Stimulated activated memory B cell treated with anti-CD40 and anti-IgM and Interleukin-4, amounts not matched to agents 10 μg/mL and 1 μg/mL and 100 μg/mL, for 72 hours (primary cell): Measurements from ENCODE around the gene SPEM1.
"Not testable (repeated sequence)": the region's sequence is repeated elsewhere in the genome, so short reads cannot be mapped to it uniquely, and the experiment has no call there.

Source experiments
- ATAC-seq: fragments of 150-1000 bp; cut with Tn5 transposase; 2 replicates; pipeline ENCODE4 v1.10.0; 2021
- H3K27ac Mint-ChIP-seq: one replicate; pipeline ENCODE4 v1.8.0; 2022; ENCODE audit warnings: mild to moderate bottlenecking, mixed read lengths
- H3K27me3 Mint-ChIP-seq: one replicate; pipeline ENCODE4 v1.8.0; 2022; ENCODE audit warnings: mixed read lengths
- H3K36me3 Mint-ChIP-seq: one replicate; pipeline ENCODE4 v1.8.0; 2022; ENCODE audit warnings: mixed read lengths
- H3K4me1 Mint-ChIP-seq: one replicate; pipeline ENCODE4 v1.8.0; 2022; ENCODE audit warnings: mixed read lengths
- H3K4me3 Mint-ChIP-seq: one replicate; pipeline ENCODE4 v1.8.0; 2022; ENCODE audit warnings: mild to moderate bottlenecking, moderate library complexity, mixed read lengths
- H3K9me3 Mint-ChIP-seq: one replicate; pipeline ENCODE4 v1.8.0; 2022; ENCODE audit warnings: mixed read lengths

The SPEM1 gene

GRCh38 chr17:7463372-7463846 lies 43.3 kb downstream of the SPEM1 start:
- peaks cover 50% of the 10 kb centered on the region for H3K36me3 Mint-ChIP-seq
- peaks cover 25% of the 10 kb centered on the region for H3K4me1 Mint-ChIP-seq

GRCh38 chr17:7464081-7464480 lies 44.0 kb downstream of the SPEM1 start:
- no peak for ATAC-seq
- no peak overlapping the region for H3K4me3 Mint-ChIP-seq
- H3K4me1 Mint-ChIP-seq, result peaks cover 30% of the 10 kb centered on the region
- peaks cover 53% of the 10 kb centered on the region for H3K36me3 Mint-ChIP-seq
- no peaks in the 10 kb centered on the region for H3K9me3 Mint-ChIP-seq
- H3K27ac Mint-ChIP-seq, result no peak overlapping the region
- H3K27me3 Mint-ChIP-seq, result no peaks in the 10 kb centered on the region

More at GRCh38 chr17:7463372-7463846, 43.3 kb downstream of the SPEM1 start:
- no peaks in the 10 kb centered on the region for H3K27me3 Mint-ChIP-seq
- H3K4me3 Mint-ChIP-seq, result no peak overlapping the region
- no peak for ATAC-seq
- no peak overlapping the region for H3K27ac Mint-ChIP-seq
- H3K9me3 Mint-ChIP-seq, result no peaks in the 10 kb centered on the region

- ATAC-seq, result peak; percentile 34
Observed at GRCh38 chr17:7465597-7466275, 45.6 kb downstream of the SPEM1 start.

GRCh38 chr17:7466318-7466638 lies 46.2 kb downstream of the SPEM1 start:
- Mint-ChIP-seq H3K27ac (no peak overlapping the region), H3K27me3 (no peaks in the 10 kb centered on the region), H3K4me3 (no peak overlapping the region), H3K4me1 (peaks cover 30% of the 10 kb centered on the region), H3K36me3 (peaks cover 49% of the 10 kb centered on the region), H3K9me3 (no peaks in the 10 kb centered on the region)
- no peak for ATAC-seq

More at GRCh38 chr17:7465597-7466275, 45.6 kb downstream of the SPEM1 start:
- H3K27me3 Mint-ChIP-seq, result no peaks in the 10 kb centered on the region
- no peak overlapping the region for H3K27ac Mint-ChIP-seq
- H3K36me3 Mint-ChIP-seq, result peaks cover 53% of the 10 kb centered on the region
- H3K9me3 Mint-ChIP-seq, result no peaks in the 10 kb centered on the region
- H3K4me3 Mint-ChIP-seq, result no peak overlapping the region
- peaks cover 30% of the 10 kb centered on the region for H3K4me1 Mint-ChIP-seq

- peak; percentile 25 for ATAC-seq
- H3K27me3 Mint-ChIP-seq, result no peaks in the 10 kb centered on the region
- H3K27ac Mint-ChIP-seq, result peak overlapping the region; percentile 29
- no peaks in the 10 kb centered on the region for H3K9me3 Mint-ChIP-seq
- H3K36me3 Mint-ChIP-seq, result peaks cover 44% of the 10 kb centered on the region
- no peak overlapping the region for H3K4me3 Mint-ChIP-seq
- peaks cover 33% of the 10 kb centered on the region for H3K4me1 Mint-ChIP-seq
Observed at GRCh38 chr17:7466639-7467341, 46.7 kb downstream of the SPEM1 start.

GRCh38 chr17:7467498-7467897 lies 47.4 kb downstream of the SPEM1 start:
- Mint-ChIP-seq H3K27ac (peak overlapping the region; percentile 29), H3K9me3 (no peaks in the 10 kb centered on the region), H3K4me1 (peaks cover 39% of the 10 kb centered on the region), H3K36me3 (peaks cover 42% of the 10 kb centered on the region), H3K4me3 (no peak overlapping the region), H3K27me3 (no peaks in the 10 kb centered on the region)
- ATAC-seq, result no peak

GRCh38 chr17:7468290-7468689 lies 48.2 kb downstream of the SPEM1 start:
- H3K36me3 Mint-ChIP-seq, result peaks cover 35% of the 10 kb centered on the region
- no peak overlapping the region for H3K4me3 Mint-ChIP-seq
- H3K27ac Mint-ChIP-seq, result no peak overlapping the region
- no peak for ATAC-seq
- no peaks in the 10 kb centered on the region for H3K9me3 Mint-ChIP-seq
- H3K27me3 Mint-ChIP-seq, result no peaks in the 10 kb centered on the region
- H3K4me1 Mint-ChIP-seq, result peaks cover 39% of the 10 kb centered on the region

- Mint-ChIP-seq H3K27me3 (no peaks in the 10 kb centered on the region), H3K4me3 (no peak overlapping the region), H3K27ac (no peak overlapping the region), H3K9me3 (no peaks in the 10 kb centered on the region), H3K4me1 (peaks cover 39% of the 10 kb centered on the region), H3K36me3 (peaks cover 29% of the 10 kb centered on the region)
- no peak for ATAC-seq
Observed at GRCh38 chr17:7468804-7469389, 48.8 kb downstream of the SPEM1 start.

- ATAC-seq, H3K9me3 Mint-ChIP-seq, H3K27me3 Mint-ChIP-seq, H3K27ac Mint-ChIP-seq, H3K4me3 Mint-ChIP-seq: not testable (repeated sequence)
- H3K36me3 Mint-ChIP-seq, result peaks cover 23% of the 10 kb centered on the region
- H3K4me1 Mint-ChIP-seq, result peaks cover 39% of the 10 kb centered on the region
Observed at GRCh38 chr17:7469843-7470242, 49.7 kb downstream of the SPEM1 start.

- not testable (repeated sequence) for H3K4me3 Mint-ChIP-seq, H3K27me3 Mint-ChIP-seq, H3K9me3 Mint-ChIP-seq, ATAC-seq, H3K27ac Mint-ChIP-seq
- peaks cover 39% of the 10 kb centered on the region for H3K4me1 Mint-ChIP-seq
- peaks cover 21% of the 10 kb centered on the region for H3K36me3 Mint-ChIP-seq
Observed at GRCh38 chr17:7470457-7470973, 50.4 kb downstream of the SPEM1 start.
